Activated T-helper 2 cell treated with anti-CD3 and anti-CD28 coated beads, Interferon-gamma antibody, Interleukin-2, Interleukin-4, amounts not matched to agents 10 μg/mL and 5 μg/mL and 100 μg/mL, durations not matched to agents 14 hours and 24 hours and 36 hours (primary cell): ENCODE data around the gene GGA1. TPM values are rescaled to one million over a fixed set of nuclear protein-coding genes. Genes with fewer than 3 reads are reported as not detected.

Experiments used
- DNase-seq: peaks from one replicate; pipeline ENCODE4 v3.0.0; 2021; ENCODE audit warnings: low spot score
- H3K27ac Mint-ChIP-seq: one replicate; pipeline ENCODE4 v1.8.0; 2021; ENCODE audit warnings: mixed read lengths
- H3K27me3 Mint-ChIP-seq: one replicate; pipeline ENCODE4 v1.8.0; 2021; ENCODE audit warnings: low read depth, mixed read lengths
- H3K36me3 Mint-ChIP-seq: one replicate; pipeline ENCODE4 v1.8.0; 2021; ENCODE audit warnings: low read depth, mixed read lengths
- H3K4me1 Mint-ChIP-seq: one replicate; pipeline ENCODE4 v1.8.0; 2021; ENCODE audit warnings: low read depth, mixed read lengths
- H3K4me3 Mint-ChIP-seq: one replicate; pipeline ENCODE4 v1.8.0; 2021; ENCODE audit warnings: low read depth, mild to moderate bottlenecking, moderate library complexity, mixed read lengths
- H3K9me3 Mint-ChIP-seq: one replicate; pipeline ENCODE4 v1.8.0; 2021; ENCODE audit warnings: mixed read lengths
- intact Hi-C: fragments of 100-400 bp; cut with micrococcal nuclease; formaldehyde crosslinking; loops from one replicate; pipeline ENCODE4 v1.15.1; 2023
- total RNA-seq: library from RNA; stranded (reverse); gene quantifications from 2 replicates; pipeline ENCODE4 v1.2.3, GENCODE V29; 2022

Gene GGA1
- total RNA-seq, 1 donor from 2014 or later, result 69.3 TPM

- H3K4me3 Mint-ChIP-seq, result no peak overlapping the region
- intact Hi-C loops, result no loop called here
- DNase-seq, result no peak
- H3K4me1 Mint-ChIP-seq, result peaks cover 11% of the 10 kb centered on the region
- no peaks in the 10 kb centered on the region for H3K9me3 Mint-ChIP-seq
- no peaks in the 10 kb centered on the region for H3K27me3 Mint-ChIP-seq
- peaks cover 40% of the 10 kb centered on the region for H3K36me3 Mint-ChIP-seq
- H3K27ac Mint-ChIP-seq, result no peak overlapping the region
Observed at GRCh38 chr22:37621352-37621860, 12.8 kb downstream of the GGA1 start.

DNA sequence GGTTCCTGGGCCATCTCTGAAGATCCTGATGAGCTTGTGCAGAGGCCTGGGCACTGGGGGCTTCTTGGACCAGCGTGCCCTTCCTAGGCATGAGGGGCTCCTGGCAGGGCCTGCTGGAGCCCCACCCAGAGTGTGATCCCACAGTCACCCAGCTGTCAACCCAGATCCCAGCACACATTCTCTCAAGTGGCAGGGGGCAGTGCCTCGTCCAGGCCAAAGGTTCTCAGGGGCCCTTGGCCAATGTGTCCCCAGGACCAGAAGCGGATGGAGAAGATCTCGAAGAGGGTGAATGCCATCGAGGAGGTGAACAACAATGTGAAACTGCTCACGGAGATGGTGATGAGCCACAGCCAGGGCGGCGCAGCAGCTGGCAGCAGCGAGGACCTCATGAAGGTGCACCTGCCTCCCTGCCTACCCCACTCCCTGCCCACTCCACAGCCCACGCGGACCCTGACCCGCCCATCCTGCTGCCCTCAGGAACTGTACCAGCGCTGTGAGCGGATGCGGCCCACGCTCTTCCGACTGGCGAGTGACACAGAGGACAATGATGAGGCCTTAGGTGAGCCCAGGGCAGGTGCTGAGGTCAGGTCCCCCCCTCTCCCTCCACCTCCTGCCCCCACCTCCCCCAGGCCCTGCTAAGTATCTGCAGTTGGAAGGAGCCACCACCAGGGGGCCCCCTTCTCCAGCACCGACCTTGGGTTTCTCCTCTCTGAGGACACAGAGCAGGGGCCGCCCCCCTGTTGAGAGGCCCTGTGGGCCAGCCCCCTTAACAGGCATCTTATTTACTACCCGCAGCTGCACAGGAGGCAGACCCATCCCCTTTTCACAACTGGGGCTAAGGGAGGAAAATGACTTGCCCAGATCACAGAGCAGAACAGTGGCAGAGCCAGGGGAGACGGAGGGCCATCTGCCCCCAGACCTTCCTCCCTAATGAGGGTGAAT lies 14.7 kb downstream of the GGA1 start:
- H3K4me1 Mint-ChIP-seq, result peaks cover 20% of the 10 kb centered on the region
- peak; percentile 67 for DNase-seq
- peak overlapping the region; percentile 70 for H3K27ac Mint-ChIP-seq
- no peaks in the 10 kb centered on the region for H3K9me3 Mint-ChIP-seq
- H3K36me3 Mint-ChIP-seq, result peaks cover 28% of the 10 kb centered on the region
- no peak overlapping the region for H3K4me3 Mint-ChIP-seq
- no peaks in the 10 kb centered on the region for H3K27me3 Mint-ChIP-seq
- intact Hi-C loops, result loop anchor here (1.0 kb wide), 2 partner anchors 15 to 58 kb away; no protein-coding TSS in a partner anchor

GRCh38 chr22:37624017-37624365 lies 15.4 kb downstream of the GGA1 start:
- no peaks in the 10 kb centered on the region for H3K9me3 Mint-ChIP-seq
- peaks cover 20% of the 10 kb centered on the region for H3K4me1 Mint-ChIP-seq
- no peak overlapping the region for H3K4me3 Mint-ChIP-seq
- peaks cover 28% of the 10 kb centered on the region for H3K36me3 Mint-ChIP-seq
- no peak for DNase-seq
- intact Hi-C loops, result no loop called here
- no peak overlapping the region for H3K27ac Mint-ChIP-seq
- no peaks in the 10 kb centered on the region for H3K27me3 Mint-ChIP-seq

DNA sequence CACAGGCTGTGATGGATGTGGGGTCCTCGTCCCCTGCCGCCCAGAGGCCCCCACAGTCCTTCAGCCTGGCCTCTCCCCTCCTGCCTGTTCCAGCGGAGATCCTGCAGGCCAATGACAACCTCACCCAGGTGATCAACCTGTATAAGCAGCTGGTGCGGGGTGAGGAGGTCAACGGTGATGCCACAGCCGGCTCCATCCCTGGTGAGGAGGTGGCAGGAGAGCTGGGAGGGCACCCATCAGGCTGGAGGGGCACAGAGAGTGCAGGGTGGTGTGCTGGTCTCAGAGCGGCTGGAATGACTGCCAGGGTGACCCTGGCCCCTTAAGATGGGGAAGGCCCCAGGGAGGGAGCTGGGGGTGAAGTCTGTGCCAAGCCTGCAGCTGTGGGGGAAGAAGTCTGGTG lies 16.2 kb downstream of the GGA1 start:
- H3K9me3 Mint-ChIP-seq, result no peaks in the 10 kb centered on the region
- H3K27ac Mint-ChIP-seq, result no peak overlapping the region
- H3K27me3 Mint-ChIP-seq, result no peaks in the 10 kb centered on the region
- peaks cover 28% of the 10 kb centered on the region for H3K36me3 Mint-ChIP-seq
- no peak overlapping the region for H3K4me3 Mint-ChIP-seq
- intact Hi-C loops, result no loop called here
- H3K4me1 Mint-ChIP-seq, result peaks cover 20% of the 10 kb centered on the region
- no peak for DNase-seq

- Mint-ChIP-seq H3K4me1 (peaks cover 20% of the 10 kb centered on the region), H3K27me3 (no peaks in the 10 kb centered on the region), H3K9me3 (no peaks in the 10 kb centered on the region), H3K27ac (no peak overlapping the region), H3K36me3 (peaks cover 22% of the 10 kb centered on the region), H3K4me3 (no peak overlapping the region)
- intact Hi-C loops, result loop anchor here (2.0 kb wide), 1 partner anchor 17 kb away; the partner anchor contains the start of gene GGA1
- DNase-seq, result no peak
Observed at GRCh38 chr22:37625737-37626136, 17.1 kb downstream of the GGA1 start.

- Mint-ChIP-seq H3K27ac (peak overlapping the region; percentile 17), H3K36me3 (peaks cover 21% of the 10 kb centered on the region), H3K4me3 (no peak overlapping the region), H3K27me3 (no peaks in the 10 kb centered on the region), H3K9me3 (no peaks in the 10 kb centered on the region), H3K4me1 (peaks cover 20% of the 10 kb centered on the region)
- DNase-seq, result no peak
- intact Hi-C loops, result loop anchor here (2.0 kb wide), 1 partner anchor 17 kb away; the partner anchor contains the start of gene GGA1
Observed at GRCh38 chr22:37626144-37626543, 17.5 kb downstream of the GGA1 start.

DNA sequence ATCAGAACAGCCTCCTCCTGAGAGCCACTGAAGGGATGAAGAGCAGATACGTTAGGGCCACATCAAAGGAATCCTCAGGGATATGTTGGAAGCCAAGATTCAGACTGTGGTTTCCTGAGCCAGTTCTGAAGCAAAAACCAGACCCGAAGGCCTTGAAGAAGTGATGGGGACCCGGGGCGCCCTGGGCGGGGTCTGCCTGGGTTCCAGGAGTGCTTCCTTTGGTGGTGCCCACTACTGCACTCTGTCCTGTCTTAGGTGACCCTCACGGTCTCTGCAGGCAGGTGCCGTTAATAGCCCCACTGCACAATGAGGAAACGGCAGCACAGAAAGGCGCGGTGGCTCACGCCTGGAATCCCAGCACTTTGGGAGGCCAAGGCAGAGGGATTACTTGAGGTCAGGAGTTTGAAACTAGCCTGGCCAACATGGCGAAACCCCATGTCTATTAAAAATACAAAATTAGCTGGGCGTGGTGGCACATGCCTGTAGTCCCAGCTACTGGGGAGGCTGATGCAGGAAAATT lies 18.0 kb downstream of the GGA1 start:
- H3K4me1 Mint-ChIP-seq, result peaks cover 20% of the 10 kb centered on the region
- no peak for DNase-seq
- H3K36me3 Mint-ChIP-seq, result peaks cover 17% of the 10 kb centered on the region
- peak overlapping the region; percentile 82 for H3K27ac Mint-ChIP-seq
- intact Hi-C loops, result loop anchor here (2.0 kb wide), 1 partner anchor 18 kb away; the partner anchor contains the start of gene GGA1
- H3K4me3 Mint-ChIP-seq, result peak overlapping the region; percentile 21
- H3K9me3 Mint-ChIP-seq, result no peaks in the 10 kb centered on the region
- no peaks in the 10 kb centered on the region for H3K27me3 Mint-ChIP-seq

DNA sequence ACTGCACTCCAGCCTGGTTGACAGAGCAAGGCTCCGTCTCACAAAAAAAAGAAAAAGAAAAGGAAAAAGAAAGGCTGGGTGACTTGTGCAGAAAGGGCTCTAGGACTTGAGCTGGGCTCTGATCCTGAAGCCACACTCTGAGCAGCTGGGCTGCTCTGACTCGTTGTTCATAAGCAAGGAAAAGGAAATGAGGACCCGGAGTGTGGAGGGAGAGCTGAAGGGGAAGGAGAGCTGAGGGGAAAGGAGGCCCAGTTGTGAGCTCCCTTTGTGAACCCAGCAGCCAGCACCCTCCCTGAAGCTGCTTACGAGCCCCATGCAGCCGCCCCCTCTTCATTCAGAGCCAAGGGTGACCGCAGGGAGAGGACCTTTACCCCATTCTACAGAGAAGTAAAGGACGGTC lies 18.5 kb downstream of the GGA1 start:
- intact Hi-C loops, result loop anchor here (2.0 kb wide), 1 partner anchor 18 kb away; the partner anchor contains the start of gene GGA1
- Mint-ChIP-seq H3K4me1 (peaks cover 20% of the 10 kb centered on the region), H3K9me3 (no peaks in the 10 kb centered on the region), H3K27ac (peak overlapping the region; percentile 82), H3K36me3 (peaks cover 17% of the 10 kb centered on the region), H3K27me3 (no peaks in the 10 kb centered on the region), H3K4me3 (peak overlapping the region; percentile 21)
- DNase-seq, result no peak

DNA sequence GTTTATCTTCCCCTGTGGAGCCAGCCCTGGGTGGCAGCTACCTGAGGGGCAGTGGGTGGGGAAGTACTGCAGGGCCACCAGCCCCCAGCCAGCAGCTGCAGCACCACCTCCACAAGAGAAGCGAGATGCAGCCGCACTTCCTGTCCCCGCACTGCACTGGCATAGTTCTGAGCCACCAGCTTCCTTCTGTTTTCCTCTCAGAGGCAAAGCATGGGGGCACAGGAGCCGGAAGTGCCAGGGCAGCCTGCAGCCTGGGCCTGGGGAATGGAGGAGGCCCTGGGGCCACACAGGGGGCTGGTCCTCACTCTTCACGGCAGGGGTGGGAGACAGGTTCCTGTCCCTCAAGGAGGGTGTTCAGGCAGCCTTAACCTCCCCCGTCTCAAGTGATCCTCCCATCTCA lies 18.9 kb downstream of the GGA1 start:
- Mint-ChIP-seq H3K4me1 (peaks cover 20% of the 10 kb centered on the region), H3K27ac (peak overlapping the region; percentile 82), H3K4me3 (peak overlapping the region; percentile 21), H3K36me3 (peaks cover 17% of the 10 kb centered on the region), H3K9me3 (no peaks in the 10 kb centered on the region), H3K27me3 (no peaks in the 10 kb centered on the region)
- intact Hi-C loops, result loop anchor here (2.0 kb wide), 1 partner anchor 19 kb away; the partner anchor contains the start of gene GGA1
- no peak for DNase-seq

DNA sequence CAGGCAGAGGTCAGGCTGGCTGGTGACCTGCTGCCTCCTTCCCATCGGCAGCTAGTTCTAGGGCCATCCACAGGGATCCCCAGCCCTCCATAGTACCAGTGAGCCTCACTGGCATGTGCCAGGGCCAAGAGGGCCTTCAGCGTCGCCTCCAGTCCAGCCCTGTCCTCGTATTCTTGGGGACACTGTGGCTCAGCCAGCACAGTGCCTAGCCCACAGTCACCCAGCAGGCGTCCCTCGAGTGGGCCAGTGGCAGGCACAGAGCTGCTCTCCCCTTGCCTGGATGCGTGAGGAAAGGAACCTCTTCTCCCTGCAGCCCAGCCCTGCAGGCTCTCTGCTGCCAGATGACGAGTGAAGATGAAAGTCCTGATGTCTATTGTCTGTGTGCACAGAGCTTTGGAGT lies 20.2 kb downstream of the GGA1 start:
- H3K27ac Mint-ChIP-seq, result peak overlapping the region; percentile 82
- no peak for DNase-seq
- H3K9me3 Mint-ChIP-seq, result no peaks in the 10 kb centered on the region
- H3K36me3 Mint-ChIP-seq, result peaks cover 17% of the 10 kb centered on the region
- intact Hi-C loops, result no loop called here
- no peaks in the 10 kb centered on the region for H3K27me3 Mint-ChIP-seq
- H3K4me1 Mint-ChIP-seq, result peaks cover 26% of the 10 kb centered on the region
- H3K4me3 Mint-ChIP-seq, result no peak overlapping the region

DNA sequence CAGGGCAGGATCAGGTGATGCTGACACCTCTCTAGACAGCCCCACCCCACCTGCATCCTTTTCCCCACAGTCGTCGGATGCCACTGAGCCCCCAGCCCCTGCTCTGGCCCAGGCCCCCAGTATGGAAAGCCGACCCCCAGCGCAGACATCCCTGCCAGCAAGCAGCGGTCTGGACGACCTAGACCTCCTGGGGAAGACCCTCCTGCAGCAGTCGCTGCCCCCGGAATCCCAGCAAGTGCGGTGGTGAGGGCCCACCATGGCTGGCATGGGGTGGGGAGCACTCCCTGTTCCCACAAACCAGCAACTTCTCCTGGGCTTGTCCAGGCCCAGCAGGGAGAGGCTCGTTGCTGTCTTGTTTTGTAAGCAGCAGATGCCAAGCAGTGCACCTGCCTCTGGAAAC lies 21.3 kb downstream of the GGA1 start:
- no peak overlapping the region for H3K27ac Mint-ChIP-seq
- H3K4me3 Mint-ChIP-seq, result no peak overlapping the region
- intact Hi-C loops, result no loop called here
- H3K27me3 Mint-ChIP-seq, result no peaks in the 10 kb centered on the region
- H3K36me3 Mint-ChIP-seq, result peaks cover 14% of the 10 kb centered on the region
- peaks cover 37% of the 10 kb centered on the region for H3K4me1 Mint-ChIP-seq
- DNase-seq, result no peak
- no peaks in the 10 kb centered on the region for H3K9me3 Mint-ChIP-seq

DNA sequence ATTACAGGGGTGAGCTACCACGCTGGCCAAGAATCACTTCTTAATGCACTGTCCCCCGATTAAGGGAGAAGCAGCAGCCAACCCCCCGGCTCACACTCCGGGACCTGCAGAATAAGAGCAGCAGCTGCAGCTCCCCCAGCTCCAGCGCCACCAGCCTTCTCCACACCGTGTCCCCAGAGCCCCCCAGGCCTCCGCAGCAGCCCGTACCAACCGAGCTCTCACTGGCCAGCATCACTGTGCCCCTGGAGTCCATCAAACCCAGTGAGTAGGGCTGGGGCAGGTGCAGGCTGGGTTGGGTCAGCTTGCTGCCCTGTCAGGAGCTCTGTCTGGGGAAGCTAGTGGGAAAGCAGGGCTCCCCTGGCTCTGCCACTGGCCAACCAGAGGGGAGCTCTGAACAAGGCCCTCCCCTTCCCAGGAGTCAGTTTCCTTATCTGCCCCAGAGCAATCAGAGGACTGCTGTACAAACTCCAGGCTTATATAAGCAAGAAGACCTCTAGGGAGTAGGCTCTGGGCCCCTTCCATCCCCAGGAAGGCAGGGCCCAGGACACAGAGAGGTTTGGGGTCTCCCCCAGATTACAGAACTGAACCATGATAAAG lies 22.3 kb downstream of the GGA1 start:
- peaks cover 8% of the 10 kb centered on the region for H3K36me3 Mint-ChIP-seq
- H3K27ac Mint-ChIP-seq, result peak overlapping the region; percentile 52
- H3K9me3 Mint-ChIP-seq, result no peaks in the 10 kb centered on the region
- intact Hi-C loops, result no loop called here
- no peaks in the 10 kb centered on the region for H3K27me3 Mint-ChIP-seq
- H3K4me3 Mint-ChIP-seq, result no peak overlapping the region
- H3K4me1 Mint-ChIP-seq, result peaks cover 34% of the 10 kb centered on the region
- DNase-seq, result no peak
